RWPE1 (cell line): Measurements from ENCODE around the gene PKHD1.

Experiments used
- CTCF ChIA-PET: fragments of 350-600 bp; sonication (Branson Sonifier 250); formaldehyde crosslinking; extraction: SDS; loops from one replicate; lab custom pipeline; 2021; lab: Yijun Ruan, JAX
- POLR2A ChIA-PET: fragments of 400-600 bp; formaldehyde crosslinking; extraction: SDS; loops from one replicate; lab custom pipeline; 2020; ENCODE audit warnings: antibody characterized with exemption; ENCODE audit not compliant: low non-redundant PET; lab: Yijun Ruan, JAX
- DNase-seq: peaks from one replicate; pipeline ENCODE4 v3.0.0; 2012; ENCODE audit warnings: low spot score
- H3K27ac ChIP-seq: fragments of 450-650 bp; 2 replicates; pipeline ENCODE4 v1.5.1; 2017
- TF ChIP-seq, protein P1 (sequence below): fragments of 450-650 bp; conservative IDR thresholded peaks from 2 replicates; pipeline ENCODE4 v1.5.1; 2017; ENCODE audit warnings: low read depth, mild to moderate bottlenecking

The PKHD1 gene

DNA sequence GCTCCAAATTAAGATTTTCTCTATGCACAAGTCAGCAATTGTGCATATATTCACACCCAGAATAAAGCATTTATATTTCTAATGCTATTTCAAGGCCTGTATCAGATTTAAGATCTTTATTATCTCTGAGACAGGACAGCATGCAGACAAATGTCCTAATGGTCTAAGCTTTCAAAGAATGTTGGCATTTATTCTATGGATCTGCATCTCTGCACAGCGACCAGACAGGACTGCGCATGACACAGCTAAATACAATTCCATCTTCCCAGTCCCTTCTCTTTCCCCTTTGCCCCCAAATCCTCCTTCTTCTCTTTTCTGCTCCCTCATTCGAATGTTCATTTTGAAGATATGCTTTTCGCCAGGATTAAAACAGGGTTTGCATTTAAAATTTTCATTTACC lies 478.5 kb downstream of the PKHD1 start:
- TF ChIP-seq, protein P1, sequence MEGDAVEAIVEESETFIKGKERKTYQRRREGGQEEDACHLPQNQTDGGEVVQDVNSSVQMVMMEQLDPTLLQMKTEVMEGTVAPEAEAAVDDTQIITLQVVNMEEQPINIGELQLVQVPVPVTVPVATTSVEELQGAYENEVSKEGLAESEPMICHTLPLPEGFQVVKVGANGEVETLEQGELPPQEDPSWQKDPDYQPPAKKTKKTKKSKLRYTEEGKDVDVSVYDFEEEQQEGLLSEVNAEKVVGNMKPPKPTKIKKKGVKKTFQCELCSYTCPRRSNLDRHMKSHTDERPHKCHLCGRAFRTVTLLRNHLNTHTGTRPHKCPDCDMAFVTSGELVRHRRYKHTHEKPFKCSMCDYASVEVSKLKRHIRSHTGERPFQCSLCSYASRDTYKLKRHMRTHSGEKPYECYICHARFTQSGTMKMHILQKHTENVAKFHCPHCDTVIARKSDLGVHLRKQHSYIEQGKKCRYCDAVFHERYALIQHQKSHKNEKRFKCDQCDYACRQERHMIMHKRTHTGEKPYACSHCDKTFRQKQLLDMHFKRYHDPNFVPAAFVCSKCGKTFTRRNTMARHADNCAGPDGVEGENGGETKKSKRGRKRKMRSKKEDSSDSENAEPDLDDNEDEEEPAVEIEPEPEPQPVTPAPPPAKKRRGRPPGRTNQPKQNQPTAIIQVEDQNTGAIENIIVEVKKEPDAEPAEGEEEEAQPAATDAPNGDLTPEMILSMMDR = no peak
- H3K27ac ChIP-seq = no peak overlapping the region
- CTCF ChIA-PET = interaction anchor here (0.6 kb wide), 1 partner anchor 15 kb away, joined by 4 read pairs; no protein-coding TSS in a partner anchor
- POLR2A ChIA-PET = no interaction called here
- no peak for DNase-seq

DNA sequence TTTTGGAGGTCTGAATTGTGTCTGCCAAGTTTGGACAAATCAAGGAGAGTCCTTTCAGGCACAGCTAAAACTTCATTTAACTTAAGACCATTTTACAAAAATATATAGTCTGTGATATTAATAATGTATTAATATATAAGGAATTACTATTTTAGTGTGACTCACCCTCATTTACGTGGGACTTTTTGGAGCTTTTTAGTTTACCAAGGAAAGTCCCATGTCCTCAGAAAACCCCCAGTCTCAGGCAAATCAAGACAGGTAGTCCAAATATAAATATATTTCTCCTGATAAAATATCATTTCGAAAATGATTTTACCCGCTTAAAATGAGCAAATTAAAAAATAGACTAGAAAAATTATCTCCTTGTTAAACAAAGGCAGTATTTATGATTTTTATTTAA lies 479.0 kb downstream of the PKHD1 start:
- ChIA-PET POLR2A (no interaction called here), CTCF (interaction anchor here (0.6 kb wide), 2 partner anchors 16 to 81 kb away, joined by 3 to 4 read pairs; no protein-coding TSS in a partner anchor)
- TF ChIP-seq, protein P1 = no peak
- DNase-seq = no peak
- no peak overlapping the region for H3K27ac ChIP-seq

DNA sequence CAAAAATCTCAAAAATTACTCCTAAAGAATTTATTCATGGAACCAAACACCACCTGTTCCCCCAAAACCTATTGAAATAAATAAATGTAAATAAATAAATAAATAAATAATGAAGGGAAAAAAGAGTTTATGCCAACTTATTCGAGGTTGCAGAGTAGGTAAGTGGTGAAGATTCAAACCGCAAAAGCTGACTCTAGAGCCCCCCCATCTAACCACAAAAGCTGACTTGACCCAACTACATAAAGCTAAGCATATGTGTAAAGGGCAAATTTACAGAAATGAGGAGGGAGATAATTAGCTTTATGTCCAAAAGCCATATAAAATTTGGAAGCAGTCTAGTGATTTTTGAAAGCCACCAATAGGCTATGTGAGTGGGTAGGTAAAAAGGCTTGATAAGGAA lies 486.9 kb downstream of the PKHD1 start:
- CTCF ChIA-PET = no interaction called here
- TF ChIP-seq, protein P1 = no peak
- POLR2A ChIA-PET = no interaction called here
- no peak overlapping the region for H3K27ac ChIP-seq
- DNase-seq = no peak

DNA sequence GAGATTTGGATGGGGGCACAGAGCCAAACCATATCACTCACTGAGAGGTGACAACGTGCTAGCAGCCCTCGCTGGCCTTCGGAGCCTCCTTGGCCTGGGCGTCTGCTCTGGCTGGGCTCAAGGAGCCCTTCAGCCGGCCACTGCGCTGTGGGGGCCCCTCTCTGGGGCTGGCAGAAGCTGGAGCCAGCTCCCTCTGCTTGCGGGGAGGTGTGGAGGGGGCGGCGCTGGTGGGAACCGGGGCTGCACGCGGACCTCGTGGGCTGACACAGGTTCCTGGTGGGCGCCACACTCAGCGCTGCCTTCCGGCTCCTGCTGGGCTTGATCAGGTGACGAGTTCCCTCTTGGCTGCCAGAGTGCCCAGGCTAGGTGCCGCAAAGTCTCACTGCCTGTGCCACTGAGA lies 489.2 kb downstream of the PKHD1 start:
- DNase-seq = no peak
- POLR2A ChIA-PET = no interaction called here
- H3K27ac ChIP-seq = no peak overlapping the region
- TF ChIP-seq, protein P1 = no peak
- CTCF ChIA-PET = interaction anchor here (1.5 kb wide), 1 partner anchor 20 kb away, joined by 3 read pairs; no protein-coding TSS in a partner anchor

DNA sequence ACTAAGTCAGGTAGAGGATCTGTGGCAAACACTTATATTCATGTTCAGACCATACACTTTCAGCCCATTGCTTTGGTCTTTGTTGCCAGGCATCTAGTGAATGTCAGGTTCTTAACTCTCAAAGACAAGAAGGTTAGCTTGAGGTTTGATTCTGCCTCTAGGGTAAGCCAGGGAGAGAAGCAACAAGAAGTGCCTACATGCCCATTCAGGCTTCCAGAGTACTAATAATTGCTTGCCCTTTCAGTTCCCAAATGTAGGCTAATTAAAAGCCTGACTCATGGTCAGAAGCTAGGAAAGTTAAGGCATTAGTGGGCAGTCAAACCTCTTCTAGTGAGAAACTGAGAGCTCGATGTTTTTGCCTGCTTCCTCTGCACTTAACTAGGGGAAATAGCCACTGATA lies 492.4 kb downstream of the PKHD1 start:
- TF ChIP-seq, protein P1 = no peak
- CTCF ChIA-PET = no interaction called here

DNA sequence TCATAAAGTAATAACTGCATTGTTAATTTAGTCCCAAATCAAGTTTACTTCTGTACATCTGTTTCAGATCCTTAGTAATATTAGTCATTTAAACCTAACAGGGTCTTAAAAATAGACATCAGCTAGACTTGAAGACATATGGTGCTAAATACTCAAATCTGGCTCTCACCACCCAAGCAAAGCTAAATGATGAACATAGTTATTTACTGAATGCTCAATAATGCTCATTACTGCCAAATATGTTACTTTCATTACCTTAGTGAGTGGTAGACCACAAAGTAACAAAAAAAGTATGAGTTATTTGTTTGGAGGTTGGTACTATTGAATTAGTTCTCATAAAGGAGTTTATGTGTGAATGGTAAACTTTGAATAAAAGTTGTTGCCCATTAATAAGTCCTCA lies 502.1 kb downstream of the PKHD1 start:
- DNase-seq = no peak
- ChIA-PET CTCF (no interaction called here), POLR2A (no interaction called here)
- TF ChIP-seq, protein P1 = no peak
- no peak overlapping the region for H3K27ac ChIP-seq

More for the DNA sequence above, 492.4 kb downstream of the PKHD1 start:
- POLR2A ChIA-PET = no interaction called here
- DNase-seq = no peak
- H3K27ac ChIP-seq = no peak overlapping the region
